HepG2 (cell line): Measurements from ENCODE around the gene STAC. TPM values are rescaled to one million over a fixed set of nuclear protein-coding genes. Genes with fewer than 3 reads are reported as not detected.

Experiments
- ATAC-seq: fragments of 200-7000 bp; cut with Tn5 transposase; 3 replicates; pipeline ENCODE4 v1.9.1; 2020; ENCODE audit warnings: mild to moderate bottlenecking, moderate library complexity
- BruUV-seq: library from RNA; stranded (reverse); fragments of 400-500 nt; replicated peaks from 2 replicates; lab custom pipeline; 2021; lab: Mats Ljungman, UMichigan
- CTCF ChIA-PET: fragments of 300-600 bp; formaldehyde crosslinking; extraction: SDS; loops from one replicate; lab custom pipeline; 2021; ENCODE audit warnings: low total read pairs, inconsistent platforms, low intra/inter-chr PET ratio; lab: Yijun Ruan, JAX
- POLR2A ChIA-PET: fragments of 350-600 bp; sonication (Branson Sonifier 250); formaldehyde crosslinking; loops from one replicate; lab custom pipeline; 2020; ENCODE audit warnings: antibody characterized with exemption, inconsistent platforms; lab: Yijun Ruan, JAX
- DNase-seq: peaks from one replicate; pipeline ENCODE4 v3.0.0-alpha.2; 2015; ENCODE audit warnings: low spot score
- FAIRE-seq: peaks from 3 replicates; lab custom pipeline; 2011; peaks lifted over from hg19 to GRCh38; lab: Jason Lieb, UNC
- H2AFZ ChIP-seq: one replicate; pipeline ENCODE4 v1.6.1; 2011; ENCODE audit warnings: low read length, inconsistent platforms
- H3K27ac ChIP-seq: fragments of 300-600 bp; 3 replicates; pipeline ENCODE4 v1.8.0; 2011; ENCODE audit warnings: mixed run types, mild to moderate bottlenecking, mixed read lengths, low read length, inconsistent platforms; ENCODE audit not compliant: insufficient read depth; ENCODE audit errors: extremely low read length
- H3K27me3 ChIP-seq, 2 experiments: fragments of 200-600 bp in 1 of 2; 2 replicates in 1 of 2; 3 replicates in 1 of 2; pipeline versions ENCODE4 v1.6.0 to v1.8.0; 2011; ENCODE audit warnings: low read length in 2 of 2, mild to moderate bottlenecking in 2 of 2, moderate library complexity in 2 of 2, inconsistent platforms in 1 of 2; ENCODE audit not compliant: insufficient read depth in 2 of 2, control insufficient read depth in 1 of 2
- H3K36me3 ChIP-seq, 2 experiments: fragments of 200-600 bp in 1 of 2; replicated peaks in 1 of 2; 2 replicates in 1 of 2; 3 replicates in 1 of 2; pipeline versions ENCODE4 v1.5.1 to v1.8.0; 2011; ENCODE audit warnings: low read length in 2 of 2, inconsistent platforms in 1 of 2; ENCODE audit not compliant: insufficient read depth in 2 of 2, control insufficient read depth in 1 of 2
- H3K4me1 ChIP-seq: 2 replicates; pipeline ENCODE4 v1.5.1; 2012; ENCODE audit warnings: low read length, inconsistent platforms; ENCODE audit not compliant: insufficient read depth
- H3K4me2 ChIP-seq: 2 replicates; pipeline ENCODE4 v1.6.0; 2011; ENCODE audit warnings: low read depth, low read length, inconsistent platforms
- H3K4me3 ChIP-seq, 3 experiments: fragments of 200-600 bp in 1 of 3; sonication (generic), shearing (Covaris generic) in 1 of 3; replicated peaks in 1 of 3; 2 replicates each; pipeline ENCODE4 v1.5.1; 2011 to 2016; ENCODE audit warnings: low read length in 3 of 3, inconsistent platforms in 2 of 3, low read depth in 2 of 3, mild to moderate bottlenecking in 2 of 3, control low read depth in 1 of 3, mixed read lengths in 1 of 3; ENCODE audit not compliant: insufficient read depth in 1 of 3
- H3K79me2 ChIP-seq: one replicate; pipeline ENCODE4 v1.6.1; 2011; ENCODE audit warnings: low read length, inconsistent platforms; ENCODE audit not compliant: insufficient read depth
- H3K9ac ChIP-seq: 2 replicates; pipeline ENCODE4 v1.6.0; 2011; ENCODE audit warnings: mild to moderate bottlenecking, low read depth, low read length, inconsistent platforms; ENCODE audit not compliant: insufficient read depth
- H3K9me3 ChIP-seq: 2 replicates; pipeline ENCODE4 v1.5.1; 2012; ENCODE audit warnings: mild to moderate bottlenecking, low read length
- H4K20me1 ChIP-seq: 2 replicates; pipeline ENCODE4 v1.6.0; 2011; ENCODE audit warnings: inconsistent platforms, mild to moderate bottlenecking, low read length, moderate library complexity; ENCODE audit not compliant: insufficient read depth
- CBX2 ChIP-seq, 2 experiments: fragments of 200-600 bp in 1 of 2; sonication (generic); formaldehyde crosslinking in 1 of 2; IDR thresholded peaks; 2 replicates each; pipeline versions ENCODE4 v1.7.0 to v1.8.1; 2018 to 2022; ENCODE audit warnings: low read depth in 2 of 2, low read length in 1 of 2, mild to moderate bottlenecking in 1 of 2, missing genetic modification reagents in 1 of 2
- MAFK ChIP-seq, 2 experiments: IDR thresholded peaks in 1 of 2; conservative IDR thresholded peaks in 1 of 2; 2 replicates each; pipeline ENCODE4 v1.6.1; 2011; ENCODE audit warnings: improper control_type of control experiment in 2 of 2, low read length in 2 of 2
- MTF1 ChIP-seq: sonication (generic); formaldehyde crosslinking; IDR thresholded peaks from 2 replicates; pipeline ENCODE4 v1.5.0; 2020; ENCODE audit warnings: missing genetic modification reagents
- POLR2A ChIP-seq, 2 experiments: IDR thresholded peaks; 2 replicates each; pipeline ENCODE4 v1.6.1; 2011; ENCODE audit warnings: low read depth in 2 of 2, low read length in 2 of 2, mild to moderate bottlenecking in 1 of 2, moderate library complexity in 1 of 2; ENCODE audit not compliant: insufficient read depth in 1 of 2
- RFXANK ChIP-seq: IDR thresholded peaks from 2 replicates; pipeline ENCODE4 v1.6.1; 2016
- SAP130 ChIP-seq: IDR thresholded peaks from 2 replicates; pipeline ENCODE4 v1.6.1; 2016; ENCODE audit warnings: low read depth
- STAG1 ChIP-seq: sonication (generic); formaldehyde crosslinking; IDR thresholded peaks from 2 replicates; pipeline ENCODE4 v1.4.0; 2020; ENCODE audit warnings: missing genetic modification reagents
- STAT5B ChIP-seq: sonication (generic); formaldehyde crosslinking; IDR thresholded peaks from 2 replicates; pipeline ENCODE4 v1.4.0; 2020; ENCODE audit warnings: missing genetic modification reagents
- ZBTB21 ChIP-seq: sonication (generic); formaldehyde crosslinking; IDR thresholded peaks from 2 replicates; pipeline ENCODE4 v1.4.0; 2020; ENCODE audit warnings: missing genetic modification reagents
- ZBTB7B ChIP-seq: sonication (generic); formaldehyde crosslinking; IDR thresholded peaks from 2 replicates; pipeline ENCODE4 v1.4.0; 2020; ENCODE audit warnings: missing genetic modification reagents
- ZNF614 ChIP-seq: IDR thresholded peaks from 2 replicates; pipeline ENCODE4 v1.6.1; 2018; ENCODE audit warnings: missing biosample characterization, missing genetic modification reagents, inconsistent platforms, borderline replicate concordance
- ZNF709 ChIP-seq: sonication (generic); formaldehyde crosslinking; IDR thresholded peaks from 2 replicates; pipeline ENCODE4 v1.5.0; 2020; ENCODE audit warnings: mild to moderate bottlenecking, missing genetic modification reagents
- WGBS: methylation state at CpG from one replicate; pipeline ENCODE4 v1.1.6; 2017; ENCODE audit warnings: low lambda C conversion rate; 5-methylcytosine and 5-hydroxymethylcytosine counted together
- in situ Hi-C: cut with HindIII; loops from 2 replicates; pipeline ENCODE4 v1.10.0; 2017; ENCODE audit warnings: low pct_unique_long_range_greater_than_20kb; ENCODE audit not compliant: extremely low pct_ligation_motif_present
- intact Hi-C: fragments of 100-400 bp; cut with micrococcal nuclease; formaldehyde crosslinking; loops from one replicate; pipeline ENCODE4 v1.10.0; 2022; ENCODE audit not compliant: unreplicated experiment
- polyA plus RNA-seq, 8 experiments: library from polyadenylated mRNA; depleted of rRNA in 3 of 8; stranded (reverse) in 7 of 8; unstranded in 1 of 8; fragments of >200 nt; fragmentation: Illumina TruSeq in 4 of 8; extraction: Trizol in 4 of 8; gene quantifications; 2 replicates each; pipeline versions ENCODE4 v1.2.1 to v1.2.3, GENCODE V29; 2011 to 2016; ENCODE audit warnings: low read depth in 4 of 8, missing spikeins in 1 of 8, mixed read lengths in 1 of 8; ENCODE audit not compliant: insufficient read depth in 1 of 8
- total RNA-seq, 5 experiments: library from RNA; depleted of rRNA; stranded (reverse); fragments of >200 nt; fragmentation: Illumina TruSeq; extraction: Trizol; gene quantifications; 2 replicates each; pipeline ENCODE4 v1.2.3, GENCODE V29; 2016; ENCODE audit warnings: low read depth in 1 of 5
- TF ChIP-seq, protein P1 (sequence below), 2 experiments: sonication (generic) in 1 of 2; formaldehyde crosslinking in 1 of 2; IDR thresholded peaks; 2 replicates each; pipeline versions ENCODE4 v1.4.0 to v1.6.1; 2016 to 2020; ENCODE audit warnings: borderline replicate concordance in 1 of 2, low read depth in 1 of 2, mild to moderate bottlenecking in 1 of 2, missing genetic modification reagents in 1 of 2
- TF ChIP-seq, protein P2 (sequence below): sonication (generic); formaldehyde crosslinking; IDR thresholded peaks from 2 replicates; pipeline ENCODE4 v1.5.0; 2020; ENCODE audit warnings: missing genetic modification reagents, mild to moderate bottlenecking, borderline replicate concordance

Gene STAC
- total and polyA plus RNA-seq, 2 of the 13 experiments (the other 11 are each of a cell fraction or from before 2014, with no cell fraction given): not detected

DNA sequence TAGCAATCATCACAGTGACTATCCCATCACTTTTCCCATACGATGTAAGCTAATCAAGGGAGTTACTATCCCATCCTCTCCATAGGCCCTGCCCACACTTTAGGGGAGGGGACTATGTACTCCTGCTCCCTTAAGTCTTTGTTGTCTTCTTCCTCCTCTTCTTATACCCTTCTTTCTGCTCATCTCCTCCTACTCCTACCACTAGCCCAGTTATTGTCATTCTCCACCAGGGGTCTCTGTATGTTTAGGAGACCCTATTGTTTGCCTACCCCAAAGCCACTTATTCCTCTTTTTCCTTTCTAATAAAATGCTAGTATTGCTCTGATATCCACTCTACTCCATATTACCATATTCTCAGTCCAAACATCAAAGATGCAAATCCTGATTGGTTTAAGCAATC, 27.8 kb downstream of the STAC start:
- no TSS peak for BruUV-seq
- ATAC-seq: no peak; the same call in 2 of the 3 replicates
- Histone ChIP-seq H3K9me3 (no peaks in the 10 kb centered on the region), H3K4me2 (no peak overlapping the region), H3K27ac (no peak overlapping the region), H3K36me3 (no peaks in the 10 kb centered on the region), H3K27me3 (no peaks in the 10 kb centered on the region), H3K79me2 (no peaks in the 10 kb centered on the region), H2AFZ (no peak overlapping the region), H3K4me3 (no peak overlapping the region), H4K20me1 (no peaks in the 10 kb centered on the region; the same call in 1 of the 2 replicates), H3K9ac (no peak overlapping the region), H3K4me1 (no peaks in the 10 kb centered on the region)
- TF ChIP-seq STAG1 (peak; percentile 31), ZBTB7B (no peak)
- in situ Hi-C loops (no loop called here), intact Hi-C loops (loop anchor here (2.0 kb wide), 1 partner anchor 133 kb away; no protein-coding TSS in a partner anchor)
- ChIA-PET CTCF (interaction anchor here (1.2 kb wide), 1 partner anchor 293 kb away, joined by 4 read pairs; no protein-coding TSS in a partner anchor), POLR2A (no interaction called here)
- DNase-seq: peak; percentile 1
- FAIRE-seq: no peak
- WGBS: 13% methylated on average over 1 of the region's 1 CpG

DNA sequence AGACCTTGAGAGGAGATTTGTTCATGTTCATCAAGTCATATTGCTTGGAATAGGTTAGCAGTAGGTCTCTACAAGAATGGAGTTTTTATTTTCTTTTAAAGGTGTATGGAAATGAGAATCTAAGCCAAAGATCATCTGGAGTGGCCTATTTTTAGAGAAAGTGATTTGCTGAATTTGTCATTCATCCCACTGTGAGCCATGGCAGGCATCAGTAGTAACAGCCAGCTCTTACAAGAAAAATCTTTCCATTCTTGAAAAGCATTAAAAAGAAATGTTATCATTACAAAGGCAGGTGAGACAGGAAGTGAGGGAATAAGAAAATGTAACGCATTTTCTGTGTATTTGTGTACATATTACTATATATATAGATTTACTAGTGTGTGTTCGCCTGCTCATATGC, 29.6 kb downstream of the STAC start:
- intact Hi-C loops: loop anchor here (2.0 kb wide), 1 partner anchor 131 kb away; no protein-coding TSS in a partner anchor
- no peaks in the 10 kb centered on the region for H3K9me3 ChIP-seq
- CTCF ChIA-PET: no interaction called here
- no peak overlapping the region for H3K27ac ChIP-seq
- H3K4me2 ChIP-seq: no peak overlapping the region
- H3K36me3 ChIP-seq: no peaks in the 10 kb centered on the region
- H2AFZ ChIP-seq: no peak overlapping the region
- H3K4me3 ChIP-seq: no peak overlapping the region
- H3K79me2 ChIP-seq: no peaks in the 10 kb centered on the region
- no peaks in the 10 kb centered on the region for H3K4me1 ChIP-seq
- no TSS peak for BruUV-seq
- no peaks in the 10 kb centered on the region for H3K27me3 ChIP-seq
- no peak for FAIRE-seq
- no peaks in the 10 kb centered on the region; the same call in 1 of the 2 replicates for H4K20me1 ChIP-seq
- ATAC-seq: no peak
- POLR2A ChIA-PET: no interaction called here
- DNase-seq: no peak
- 0% methylated on average over 2 of the region's 2 CpGs for WGBS
- in situ Hi-C loops: no loop called here
- no peak overlapping the region for H3K9ac ChIP-seq
- no peak for TF ChIP-seq POLR2A (IDR thresholded peaks at IDR 0.05; ENCODE audit: insufficient read depth in 1 of 2, low read depth in 2 of 2, low read length in 2 of 2)
- no peak for TF ChIP-seq MAFK (conservative IDR thresholded peaks at IDR 0.05 in 1 of 2, IDR thresholded peaks at IDR 0.05 in 1 of 2; ENCODE audit: low read length in 2 of 2)
- no peak for TF ChIP-seq ZNF709
- TF ChIP-seq CBX2 (IDR thresholded peaks at IDR 0.05; ENCODE audit: low read depth, low read length): no peak
- TF ChIP-seq CBX2 (CRISPR knock-in tag; IDR thresholded peaks at IDR 0.05; ENCODE audit: low read depth): no peak
- TF ChIP-seq, protein P1, sequence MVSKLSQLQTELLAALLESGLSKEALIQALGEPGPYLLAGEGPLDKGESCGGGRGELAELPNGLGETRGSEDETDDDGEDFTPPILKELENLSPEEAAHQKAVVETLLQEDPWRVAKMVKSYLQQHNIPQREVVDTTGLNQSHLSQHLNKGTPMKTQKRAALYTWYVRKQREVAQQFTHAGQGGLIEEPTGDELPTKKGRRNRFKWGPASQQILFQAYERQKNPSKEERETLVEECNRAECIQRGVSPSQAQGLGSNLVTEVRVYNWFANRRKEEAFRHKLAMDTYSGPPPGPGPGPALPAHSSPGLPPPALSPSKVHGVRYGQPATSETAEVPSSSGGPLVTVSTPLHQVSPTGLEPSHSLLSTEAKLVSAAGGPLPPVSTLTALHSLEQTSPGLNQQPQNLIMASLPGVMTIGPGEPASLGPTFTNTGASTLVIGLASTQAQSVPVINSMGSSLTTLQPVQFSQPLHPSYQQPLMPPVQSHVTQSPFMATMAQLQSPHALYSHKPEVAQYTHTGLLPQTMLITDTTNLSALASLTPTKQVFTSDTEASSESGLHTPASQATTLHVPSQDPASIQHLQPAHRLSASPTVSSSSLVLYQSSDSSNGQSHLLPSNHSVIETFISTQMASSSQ (IDR thresholded peaks at IDR 0.05; ENCODE audit: low read depth): no peak
- TF ChIP-seq, protein P1 (CRISPR knock-in tag; IDR thresholded peaks at IDR 0.05; ENCODE audit: borderline replicate concordance): no peak
- TF ChIP-seq ZBTB21 (CRISPR knock-in tag): no peak
- TF ChIP-seq SAP130 (CRISPR knock-in tag): no peak
- TF ChIP-seq MTF1: no peak
- no peak for TF ChIP-seq STAT5B
- TF ChIP-seq RFXANK (CRISPR knock-in tag): no peak
- TF ChIP-seq, protein P2, sequence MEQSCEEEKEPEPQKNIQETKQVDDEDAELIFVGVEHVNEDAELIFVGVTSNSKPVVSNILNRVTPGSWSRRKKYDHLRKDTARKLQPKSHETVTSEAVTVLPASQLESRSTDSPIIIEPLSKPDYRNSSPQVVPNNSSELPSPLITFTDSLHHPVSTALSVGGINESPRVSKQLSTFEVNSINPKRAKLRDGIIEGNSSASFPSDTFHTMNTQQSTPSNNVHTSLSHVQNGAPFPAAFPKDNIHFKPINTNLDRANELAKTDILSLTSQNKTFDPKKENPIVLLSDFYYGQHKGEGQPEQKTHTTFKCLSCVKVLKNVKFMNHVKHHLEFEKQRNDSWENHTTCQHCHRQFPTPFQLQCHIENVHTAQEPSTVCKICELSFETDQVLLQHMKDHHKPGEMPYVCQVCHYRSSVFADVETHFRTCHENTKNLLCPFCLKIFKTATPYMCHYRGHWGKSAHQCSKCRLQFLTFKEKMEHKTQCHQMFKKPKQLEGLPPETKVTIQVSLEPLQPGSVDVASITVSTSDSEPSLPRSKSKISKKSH (CRISPR knock-in tag): no peak
- TF ChIP-seq ZNF614: no peak
